CD4-positive, alpha-beta T cell treated with Interferon gamma for 1 hour (primary cell): ENCODE results near the gene ARHGAP30.

Experiments
- DNase-seq: peaks from one replicate; pipeline ENCODE4 v3.0.0-alpha.2; 2020

The ARHGAP30 gene

GRCh38 chr1:161008869-161009510, 60.7 kb downstream of the ARHGAP30 start:
- no peak for DNase-seq

DNA sequence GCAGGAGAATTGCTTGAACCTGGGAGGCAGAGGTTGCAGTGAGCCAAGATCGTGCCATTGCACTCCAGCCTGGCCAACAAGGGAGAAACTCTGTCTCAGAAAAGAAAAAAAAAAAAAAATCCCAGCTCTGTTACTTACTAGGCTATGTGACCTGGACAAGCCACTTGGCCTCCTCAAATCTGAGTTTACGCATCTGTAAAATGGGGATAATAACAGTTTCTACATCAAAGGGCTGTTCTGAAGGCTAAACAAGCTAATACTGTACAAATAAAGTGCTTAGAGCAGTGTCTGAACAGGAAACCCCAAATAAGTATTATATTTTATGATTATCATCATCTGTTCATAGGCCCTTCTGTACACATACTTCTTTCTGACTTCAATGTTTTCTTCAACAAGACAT, 62.3 kb downstream of the ARHGAP30 start:
- no peak for DNase-seq

DNA sequence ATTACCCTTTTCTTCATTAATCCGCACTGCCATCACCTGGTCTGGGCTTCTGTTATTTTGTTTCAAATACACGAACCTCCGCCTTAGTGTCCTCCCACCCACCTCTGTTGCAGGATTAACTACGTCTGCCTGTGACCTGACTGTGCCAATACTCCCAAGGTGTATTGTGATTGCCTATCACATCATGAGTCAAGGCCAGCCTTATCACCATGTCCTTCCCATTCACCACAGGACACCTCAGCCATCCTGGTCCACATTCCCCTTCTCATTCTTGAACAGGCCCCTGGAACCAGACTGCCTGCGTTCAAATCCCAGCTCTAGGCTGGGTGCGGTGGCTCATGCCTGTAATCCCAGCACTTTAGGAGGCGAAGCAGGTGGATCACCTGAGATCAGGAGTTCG, 63.1 kb downstream of the ARHGAP30 start:
- DNase-seq = no peak

DNA sequence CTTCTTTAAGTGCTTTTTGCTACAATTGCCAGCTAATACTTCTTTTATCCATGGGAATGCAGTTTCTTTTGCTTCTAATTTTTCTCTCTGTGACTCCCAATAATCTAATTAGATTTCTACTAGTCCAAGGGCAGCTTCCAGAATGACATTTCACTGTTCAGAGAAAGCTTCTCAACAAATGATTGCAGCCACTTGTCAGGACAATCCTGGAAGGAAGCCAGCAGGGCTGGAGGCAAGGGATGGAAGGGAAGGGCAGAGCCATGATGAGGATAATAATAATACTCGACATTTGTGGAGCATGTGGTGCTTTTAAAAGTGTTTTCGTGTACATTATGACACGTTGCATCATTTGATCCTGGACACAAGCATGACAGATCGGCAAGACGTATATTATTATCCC, 68.2 kb downstream of the ARHGAP30 start:
- no peak for DNase-seq

DNA sequence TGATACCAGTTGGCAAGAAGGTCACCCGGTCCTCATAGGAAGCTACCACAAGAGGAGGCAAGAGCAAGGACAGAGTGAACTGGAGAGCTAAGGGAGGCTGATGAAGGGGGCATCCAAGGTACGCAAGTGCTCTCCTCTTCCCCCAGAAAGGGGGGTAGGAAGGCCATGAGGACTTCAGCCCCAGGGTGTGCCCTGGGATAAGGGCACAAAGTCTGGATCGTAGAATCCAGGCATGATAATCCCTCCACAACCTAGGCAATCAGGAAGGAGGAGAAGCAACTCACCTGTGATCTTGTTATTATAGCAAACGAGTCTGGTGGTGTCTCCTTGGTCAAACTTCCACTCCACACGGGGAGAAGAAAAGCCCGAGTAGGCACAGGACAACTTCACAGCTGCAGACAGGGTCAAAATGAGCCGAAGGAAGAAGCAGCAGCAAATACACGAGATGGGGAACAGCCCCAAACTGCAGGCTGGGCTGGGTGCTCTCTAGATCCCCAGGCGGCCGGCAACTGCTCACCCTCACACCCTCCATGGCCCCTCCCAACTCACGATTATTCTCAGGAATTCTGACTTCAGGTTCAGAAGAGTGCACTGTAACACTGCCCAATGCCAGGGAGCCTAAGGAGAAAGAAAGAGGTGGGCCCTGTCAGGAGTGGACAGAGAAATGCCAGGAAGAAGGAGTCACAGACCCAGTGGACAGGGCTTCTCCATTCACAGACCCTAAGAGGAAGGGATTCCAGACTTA, 68.8 kb downstream of the ARHGAP30 start:
- no peak for DNase-seq

GRCh38 chr1:160999376-160999775, 70.3 kb downstream of the ARHGAP30 start:
- DNase-seq = no peak

DNA sequence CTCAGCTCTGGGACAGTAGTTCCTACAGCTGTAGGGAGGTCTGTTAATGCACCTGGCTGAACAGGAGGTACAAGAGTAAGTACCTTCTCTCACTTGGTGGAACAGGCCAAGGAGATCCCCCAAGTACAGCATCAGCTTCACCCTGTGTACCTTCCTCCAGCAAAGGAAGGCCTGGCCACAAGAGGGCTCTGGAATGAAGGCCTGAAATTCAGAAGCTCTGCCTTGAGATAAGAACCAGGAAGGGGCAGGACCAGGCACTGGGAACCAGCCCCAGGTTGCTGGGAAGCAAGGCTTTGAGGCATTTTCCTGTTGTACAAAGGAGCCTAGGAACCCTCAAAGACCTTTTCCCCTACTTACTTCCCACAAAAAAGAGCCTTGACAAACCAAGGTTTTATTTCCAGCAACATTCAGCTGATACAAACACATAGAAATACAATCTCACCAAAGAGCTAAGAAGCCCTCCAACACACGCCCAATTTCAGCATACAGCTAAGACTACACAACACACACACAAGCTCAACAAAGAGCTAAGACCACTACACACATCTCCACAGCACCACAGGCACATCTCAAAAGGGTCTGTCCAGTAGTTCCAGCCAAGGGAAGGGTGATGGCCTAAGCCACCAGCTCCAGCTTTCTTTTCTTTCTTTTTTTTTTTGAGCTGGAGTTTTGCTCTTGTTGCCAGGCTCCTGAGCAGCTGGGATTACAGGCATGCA, 72.2 kb downstream of the ARHGAP30 start:
- DNase-seq = peak; percentile 51
